NCI-H2227 treated with DMSO at 0.1 percent for 48 hours (cell line): ENCODE results near the gene LCLAT1.
A peak's percentile ranks its signal among the peaks of the same experiment; 100 is the strongest.

ENCODE experiments used
- DNase-seq: peaks from one replicate; lab custom pipeline; 2025; lab: John Stamatoyannopoulos, UW

The LCLAT1 gene

DNA sequence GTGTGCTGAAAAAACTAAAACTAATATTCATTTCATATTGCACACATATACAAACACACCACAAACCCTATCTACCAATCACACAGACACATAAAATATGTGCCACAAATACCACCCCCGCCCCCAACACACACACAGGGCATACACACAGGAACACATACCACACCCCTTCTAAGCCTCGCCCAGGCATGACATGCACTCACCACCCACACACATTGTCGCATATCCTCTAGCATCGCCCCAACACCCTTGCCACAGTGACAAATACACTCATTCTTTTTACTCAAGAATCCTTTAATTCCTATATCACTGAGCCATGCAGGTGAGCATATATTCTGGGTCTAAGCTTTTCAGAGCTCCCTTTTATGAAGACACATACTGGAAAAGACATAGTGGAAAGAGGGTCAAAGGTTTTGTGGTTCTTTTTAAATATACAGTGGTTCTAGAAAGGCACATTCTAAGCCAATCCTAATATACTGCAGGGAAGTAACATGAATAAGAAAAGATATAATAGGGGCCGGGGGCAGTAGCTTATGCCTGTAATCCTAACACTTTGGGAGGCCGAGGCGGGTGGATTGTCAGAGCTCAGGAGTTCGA, 24.5 kb upstream of the LCLAT1 start:
- DNase-seq: no peak

DNA sequence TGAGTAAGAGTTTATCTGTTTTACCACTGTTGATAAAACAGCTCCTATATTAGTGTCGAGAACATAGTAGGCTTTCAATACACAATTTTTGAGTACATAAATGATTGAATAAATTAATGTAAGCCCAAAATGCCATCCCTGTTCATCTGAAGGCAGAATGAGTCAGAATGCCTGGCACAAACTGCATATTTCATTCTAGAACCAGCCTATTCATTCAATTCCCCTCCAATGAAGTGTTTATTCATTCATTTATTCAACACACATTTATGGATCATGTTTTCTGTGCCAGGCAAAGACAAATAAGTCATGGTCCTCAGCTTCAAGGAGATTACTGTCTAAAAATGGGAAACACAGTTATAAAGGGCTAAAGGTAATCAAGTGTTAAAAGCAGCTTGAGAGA, 22.8 kb upstream of the LCLAT1 start:
- no peak for DNase-seq

DNA sequence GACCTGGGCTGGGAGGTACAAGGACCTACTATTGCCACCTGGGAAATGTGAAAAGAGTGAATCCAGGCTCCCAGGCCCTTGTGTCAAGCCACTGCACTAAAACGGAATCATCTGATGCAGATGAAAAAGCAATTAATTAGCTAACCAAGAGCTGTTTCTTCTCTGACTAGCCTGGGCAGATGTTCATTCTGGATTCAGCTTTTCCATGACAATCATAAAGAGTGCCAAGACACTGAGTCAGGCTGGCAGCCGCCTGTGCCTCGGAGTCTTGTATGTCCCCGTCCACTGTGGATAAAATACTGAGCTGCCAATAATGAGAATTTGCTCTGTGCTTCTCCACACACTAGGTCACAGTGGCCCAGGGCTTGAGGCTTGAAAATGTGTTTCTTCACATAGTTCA, 21.7 kb upstream of the LCLAT1 start:
- no peak for DNase-seq

DNA sequence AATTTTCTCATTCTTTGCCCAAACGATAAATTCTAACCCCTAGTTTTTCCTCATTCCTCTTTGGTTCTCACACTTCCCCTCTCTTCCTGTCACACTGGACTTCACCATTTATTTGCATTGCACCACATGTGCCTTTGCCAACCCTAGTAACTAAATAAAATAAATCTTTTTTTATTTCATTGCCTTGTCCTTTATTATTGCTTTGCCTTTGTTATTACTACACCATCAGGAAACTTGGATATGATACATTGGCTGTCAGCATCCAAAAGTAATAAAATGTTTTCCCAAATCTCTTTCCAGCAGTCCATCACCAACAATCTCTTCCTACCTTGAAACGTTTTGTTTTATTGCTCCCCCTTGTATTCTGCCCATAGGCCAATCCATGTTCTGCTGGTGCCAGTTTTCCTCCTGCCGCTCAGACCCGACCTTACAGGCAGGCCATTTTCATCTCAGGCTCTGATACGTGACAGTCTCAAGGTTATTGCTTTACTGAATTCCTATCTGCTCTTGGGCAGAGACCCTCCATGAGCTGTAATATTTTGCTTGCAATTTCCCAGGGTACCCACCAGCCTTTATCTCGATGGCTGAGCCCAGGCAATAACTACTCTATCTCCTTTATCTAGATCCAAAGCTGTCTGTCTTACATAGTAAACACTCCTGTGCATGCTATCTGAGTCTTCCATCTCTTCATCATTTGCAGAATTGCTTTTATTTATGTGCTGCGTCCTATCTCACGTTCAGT, 19.3 kb upstream of the LCLAT1 start:
- DNase-seq: no peak

DNA sequence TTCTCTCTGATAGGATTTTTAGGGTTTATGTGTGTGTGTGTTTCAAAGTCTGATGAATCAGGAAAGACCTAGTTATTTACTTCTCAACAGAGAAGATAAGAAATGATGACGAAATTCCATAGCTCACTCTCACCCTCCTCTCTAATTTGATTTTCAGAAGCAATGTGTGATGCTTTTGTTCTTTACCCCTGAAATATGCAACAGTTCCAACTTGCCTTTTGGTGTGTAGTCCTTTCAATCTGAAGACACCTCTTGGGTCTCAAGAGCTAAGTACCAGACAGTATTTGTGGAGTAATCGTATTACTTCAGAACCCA, 18.7 kb upstream of the LCLAT1 start:
- DNase-seq: no peak

DNA sequence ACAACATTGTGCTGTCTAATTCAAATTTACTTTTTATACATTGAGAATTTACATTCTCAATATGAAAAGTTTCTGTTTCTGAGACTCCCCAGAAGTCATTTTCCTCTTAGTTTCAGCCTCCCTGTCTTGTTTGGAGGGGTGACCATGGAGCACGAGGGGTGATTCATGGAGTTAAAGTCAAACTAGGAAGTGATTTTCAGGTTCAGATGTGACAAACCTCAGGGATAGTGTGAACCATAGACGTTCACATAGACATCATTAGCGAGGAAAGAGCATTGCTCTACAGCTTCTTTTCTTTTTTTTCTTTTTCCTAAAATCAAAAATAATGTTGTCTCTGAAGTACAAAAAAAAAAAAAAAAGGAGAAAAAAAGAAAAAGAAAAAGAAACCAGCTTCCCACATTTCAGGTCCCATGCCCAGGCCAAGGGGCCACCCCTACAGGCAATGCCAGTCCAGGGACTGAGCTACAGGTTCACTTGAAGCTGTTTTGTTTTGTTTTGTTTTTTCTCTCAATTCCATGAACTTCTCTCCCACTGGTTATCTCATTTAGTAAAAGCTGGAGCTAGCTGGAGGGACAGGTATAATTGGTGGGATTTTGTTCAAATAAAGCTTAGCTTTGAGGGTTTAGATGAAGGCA, 18.1 kb upstream of the LCLAT1 start:
- no peak for DNase-seq

DNA sequence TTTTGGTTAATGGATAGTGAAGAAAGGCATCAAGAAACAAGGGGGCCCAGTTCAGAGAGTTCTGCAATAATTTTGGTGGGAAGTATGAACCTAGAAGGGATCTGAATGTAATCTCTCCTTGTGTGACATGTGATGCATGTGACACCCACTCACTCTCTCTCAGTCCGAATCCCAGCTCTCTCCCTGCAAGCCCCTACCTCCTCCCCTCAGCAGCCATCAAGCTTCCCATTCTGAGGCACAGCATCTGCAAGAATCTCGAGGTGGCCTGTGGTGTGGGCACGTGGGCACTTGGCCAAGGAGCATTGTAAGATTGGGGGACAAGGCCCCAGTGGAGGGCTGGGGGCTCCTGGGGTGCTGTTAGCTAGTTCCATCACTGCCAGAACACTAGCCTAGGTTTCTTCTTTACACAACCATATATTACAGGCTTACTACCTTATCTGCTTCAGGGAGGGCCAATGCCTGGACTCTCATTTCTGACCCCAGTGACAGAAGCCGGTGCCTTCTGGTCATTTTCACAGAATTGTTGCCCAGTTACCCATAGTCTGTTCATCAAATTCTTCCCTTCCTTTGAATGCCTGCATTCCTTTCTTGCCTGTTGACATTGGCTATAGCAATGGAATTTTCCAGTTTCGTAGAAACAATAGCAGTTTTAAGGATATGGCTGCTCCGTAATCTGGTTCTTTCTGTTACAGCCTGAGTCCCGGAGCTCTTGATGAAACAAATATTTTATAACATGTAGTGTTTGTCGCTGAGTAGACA, 13.3 kb upstream of the LCLAT1 start:
- no peak for DNase-seq

DNA sequence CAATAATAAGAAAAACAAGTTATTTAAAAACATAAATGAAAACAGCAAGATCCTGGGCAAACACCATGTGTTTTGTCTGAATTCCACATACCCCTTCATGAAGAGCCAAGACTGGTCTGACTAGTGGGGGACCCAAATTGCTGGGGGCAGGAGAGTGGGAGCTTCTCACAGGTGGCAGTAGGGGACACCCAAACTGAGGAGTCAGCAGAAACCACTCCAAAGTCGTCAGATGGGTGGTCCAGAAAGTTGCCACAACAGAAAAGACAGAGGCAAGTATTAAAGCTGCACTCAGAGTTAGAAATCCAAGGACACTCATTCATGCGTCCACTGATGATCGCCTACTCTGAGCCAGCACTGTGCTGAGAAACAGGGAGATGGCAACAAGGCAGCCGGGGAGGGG, 12.3 kb upstream of the LCLAT1 start:
- DNase-seq: no peak

DNA sequence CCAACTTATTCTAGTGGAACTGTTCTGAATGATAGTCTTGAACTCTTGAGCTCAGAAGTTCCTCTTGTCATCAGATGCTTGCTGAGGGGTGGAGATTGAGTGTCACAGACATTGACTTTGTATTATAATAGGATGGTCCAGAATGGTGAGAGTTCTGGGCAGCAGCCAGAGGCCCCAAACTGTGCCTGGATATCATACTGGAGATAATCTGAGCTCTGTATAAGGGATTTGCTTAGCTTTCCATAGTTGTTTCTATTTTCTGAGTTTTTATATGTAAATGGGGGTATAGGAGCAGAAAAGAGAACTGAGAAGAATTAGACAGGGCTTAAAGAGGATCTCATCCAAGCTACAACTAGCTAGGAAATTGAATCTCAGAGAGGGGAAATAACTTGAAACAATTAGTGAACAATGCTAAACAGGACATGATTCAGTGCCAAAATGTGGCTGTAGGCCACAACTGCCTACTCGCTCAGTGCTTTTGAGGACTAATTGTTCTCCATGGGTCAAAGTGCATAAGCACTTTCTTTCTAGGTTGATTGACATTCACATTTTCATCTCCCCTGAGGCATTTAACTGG, 10.1 kb upstream of the LCLAT1 start:
- no peak for DNase-seq

DNA sequence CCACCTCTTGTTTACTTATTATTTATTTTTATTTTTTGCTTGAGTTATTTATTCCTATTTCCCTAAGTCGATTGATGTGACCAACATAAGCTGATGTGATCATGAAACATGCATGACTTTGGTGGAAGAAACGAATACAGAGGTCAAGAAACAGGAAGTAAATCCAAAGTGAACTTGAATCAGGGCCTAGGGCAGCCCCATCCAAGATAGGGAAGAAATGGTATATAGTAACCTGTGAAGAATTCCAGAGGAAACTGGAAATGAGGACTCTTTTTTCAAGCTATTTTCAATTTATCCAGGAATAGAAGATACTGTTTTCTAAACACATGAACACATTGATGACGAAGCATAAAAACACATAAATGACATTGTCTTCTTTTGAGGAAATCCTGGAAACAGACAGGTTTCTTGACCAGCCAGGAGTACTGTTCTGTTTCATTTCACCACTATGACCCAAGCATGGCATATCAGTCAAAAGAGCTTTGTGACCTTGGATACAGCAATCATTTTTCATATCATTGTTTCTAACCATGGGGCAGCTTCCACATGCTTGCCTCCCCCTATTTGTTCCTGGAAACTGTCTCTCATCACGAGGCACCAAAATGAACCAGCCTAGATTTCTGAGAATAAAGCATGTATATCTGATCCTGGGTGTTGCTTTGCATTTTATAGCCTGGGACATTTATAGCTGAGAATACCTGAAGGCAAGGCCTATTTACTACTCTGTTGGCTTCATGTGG, 9.1 kb upstream of the LCLAT1 start:
- DNase-seq: no peak

DNA sequence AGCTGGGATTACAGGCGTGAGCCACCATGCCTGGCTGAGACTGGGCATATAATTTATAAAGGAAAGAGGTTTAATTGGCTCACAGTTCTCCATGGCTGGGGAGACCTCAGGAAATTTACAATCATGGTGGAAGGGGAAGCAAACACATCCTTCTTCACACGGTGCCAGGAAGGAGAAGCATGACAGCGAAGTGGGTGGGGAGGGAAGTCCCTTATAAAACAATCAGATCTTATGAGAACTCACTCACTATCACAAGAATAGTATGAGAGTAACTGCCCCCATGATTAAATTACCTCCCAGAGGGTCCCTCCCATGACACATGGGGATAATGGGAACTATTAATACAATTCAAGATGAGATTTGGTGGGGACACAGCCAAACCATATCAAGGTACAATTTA, 7.8 kb upstream of the LCLAT1 start:
- no peak for DNase-seq

DNA sequence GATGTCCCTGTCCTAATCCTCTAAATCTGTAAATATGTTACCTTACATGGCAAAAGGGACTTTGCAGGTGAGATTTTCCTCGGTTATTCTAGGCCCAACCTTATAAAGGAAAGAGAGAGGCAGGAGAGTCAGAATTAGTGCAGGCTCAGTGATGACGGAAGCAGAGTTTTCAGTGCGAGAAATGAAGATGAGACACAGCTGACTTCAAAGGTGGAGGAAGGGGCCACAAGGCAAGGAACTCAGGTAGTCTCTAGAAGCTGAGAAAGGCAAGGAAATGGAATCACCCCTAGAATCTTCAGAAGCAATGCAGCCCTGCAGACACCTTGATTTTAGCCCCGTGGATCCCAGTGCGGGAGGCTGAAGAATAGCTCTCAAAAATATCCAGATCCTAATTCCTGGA, 7.2 kb upstream of the LCLAT1 start:
- no peak for DNase-seq

DNA sequence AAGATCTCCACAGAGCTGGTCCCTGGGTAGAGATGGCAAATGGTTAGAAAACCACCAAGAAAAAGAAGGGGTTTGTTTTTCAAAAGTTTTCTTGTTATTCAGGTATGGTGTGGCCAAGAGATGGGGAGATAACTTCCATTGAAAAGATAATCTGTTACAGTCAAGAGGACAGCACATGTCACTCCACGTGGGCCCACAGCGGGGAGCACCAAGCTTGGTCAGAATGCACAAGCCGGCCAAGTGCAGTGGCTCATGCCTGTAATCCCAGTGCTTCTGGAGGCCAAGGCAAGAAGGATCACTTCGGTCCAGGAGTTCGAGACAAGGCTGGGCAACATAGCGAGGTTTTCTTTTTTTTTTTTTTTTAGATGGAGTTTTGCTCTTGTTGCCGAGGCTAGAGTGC, 6.0 kb upstream of the LCLAT1 start:
- no peak for DNase-seq

DNA sequence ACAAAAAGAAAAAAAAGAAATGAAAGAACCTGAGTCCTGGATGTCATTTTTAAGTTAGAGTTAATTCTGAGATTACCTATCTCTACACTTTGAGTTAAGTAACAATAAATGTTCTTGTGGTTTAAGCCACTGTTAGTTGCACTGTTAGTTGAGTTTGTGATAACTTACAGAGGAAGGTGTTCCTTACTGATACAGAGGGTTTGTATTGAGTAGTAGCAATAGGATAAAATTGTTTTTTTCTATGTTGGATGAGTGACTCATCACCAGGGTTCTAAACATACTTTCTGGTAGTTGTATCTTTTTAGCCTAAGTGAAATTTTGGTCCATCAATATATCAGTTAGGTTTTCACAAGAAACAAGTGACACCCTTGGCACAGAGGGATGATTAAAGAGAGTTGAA, 4.0 kb upstream of the LCLAT1 start:
- DNase-seq: no peak

DNA sequence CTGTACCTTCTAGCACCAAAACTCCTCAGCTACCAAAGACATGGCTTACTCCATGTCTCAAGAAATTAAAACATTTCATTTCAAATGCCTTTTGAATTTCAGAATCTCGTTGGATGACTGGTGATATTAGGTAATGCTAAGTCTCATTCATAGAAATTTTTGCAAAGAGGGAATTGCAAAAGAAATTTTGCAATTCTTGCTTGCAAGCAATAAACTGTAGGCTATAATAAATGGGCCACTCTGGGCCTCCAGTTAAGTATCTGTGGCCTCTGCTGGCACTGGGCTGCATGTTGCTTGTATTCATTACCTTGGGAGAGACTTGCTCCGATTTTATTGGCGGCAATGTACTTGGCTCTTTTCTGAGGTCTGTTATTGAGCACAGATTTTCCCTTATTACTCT, 2.8 kb upstream of the LCLAT1 start:
- DNase-seq: no peak

DNA sequence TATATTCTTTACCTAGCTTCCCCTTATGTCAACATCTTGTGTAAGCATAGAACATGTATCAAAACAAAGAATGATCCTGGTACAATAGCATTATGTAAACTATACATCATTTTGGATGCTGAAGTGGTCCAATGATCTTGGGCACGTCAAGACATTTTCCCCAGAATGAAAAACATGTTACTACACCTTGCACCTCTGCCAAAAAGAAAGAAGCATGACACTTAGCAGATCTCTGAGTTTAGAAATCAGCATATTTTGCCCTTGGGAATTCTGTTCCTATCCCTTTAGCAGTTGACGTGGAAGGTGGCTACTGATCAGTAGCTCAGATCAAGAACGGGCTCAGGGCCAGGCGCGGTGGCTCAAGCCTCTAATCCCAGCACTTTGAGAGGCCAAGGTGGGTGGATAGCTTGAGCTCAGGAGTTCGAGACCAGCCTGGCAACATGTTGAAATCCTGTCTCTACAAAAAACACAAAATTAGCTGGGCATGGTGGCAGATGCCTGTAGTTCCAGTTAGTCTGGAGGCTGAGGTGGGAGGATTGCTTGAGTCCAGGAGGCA, 1.7 kb upstream of the LCLAT1 start:
- DNase-seq: no peak

DNA sequence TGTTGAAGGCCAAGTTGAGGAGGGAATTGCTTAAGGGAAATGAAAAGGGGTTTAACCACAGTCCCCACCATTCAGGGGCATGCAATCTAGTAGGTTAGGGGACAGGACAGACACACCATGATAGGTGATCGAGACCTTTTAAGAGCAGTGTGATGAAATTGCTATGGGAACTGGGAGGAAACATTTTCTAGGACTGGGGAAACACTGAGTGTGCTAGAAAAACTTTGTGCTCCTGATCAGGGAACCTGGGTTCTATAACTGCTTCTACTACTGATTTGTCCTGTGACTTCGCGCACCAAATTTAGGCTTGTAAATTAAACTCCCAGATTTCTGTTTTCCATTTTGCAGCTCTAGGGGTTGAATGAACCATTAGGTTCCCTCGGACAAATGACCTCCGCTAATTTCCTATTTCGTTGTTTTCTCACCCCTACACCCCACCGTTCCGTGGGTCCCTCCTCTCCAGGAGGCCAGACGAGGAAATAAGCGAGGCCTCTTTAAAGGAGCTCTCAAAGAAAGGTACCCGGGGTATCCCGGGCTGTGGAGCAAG, 371 bp upstream of the LCLAT1 start:
- peak; percentile 61 for DNase-seq

DNA sequence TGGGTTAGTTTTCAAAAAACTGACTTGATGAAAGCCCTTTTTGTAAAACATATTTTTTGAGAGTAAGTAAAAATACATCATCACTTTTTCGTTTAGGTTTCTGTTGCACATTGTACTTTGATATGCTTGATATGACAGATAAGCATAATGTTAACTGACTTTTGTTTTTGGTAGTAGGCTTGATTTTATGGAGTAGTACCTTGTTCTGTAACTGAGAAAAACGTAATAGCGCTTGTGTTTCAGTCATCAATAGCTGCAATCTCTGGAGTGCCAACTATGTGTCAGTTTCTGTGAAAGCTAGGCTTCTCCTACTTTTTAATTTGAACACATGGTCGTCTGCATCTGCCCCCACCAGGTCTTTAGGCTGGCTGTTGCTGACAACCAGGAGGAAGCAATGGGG, 1.3 kb downstream of the LCLAT1 start:
- DNase-seq: no peak

DNA sequence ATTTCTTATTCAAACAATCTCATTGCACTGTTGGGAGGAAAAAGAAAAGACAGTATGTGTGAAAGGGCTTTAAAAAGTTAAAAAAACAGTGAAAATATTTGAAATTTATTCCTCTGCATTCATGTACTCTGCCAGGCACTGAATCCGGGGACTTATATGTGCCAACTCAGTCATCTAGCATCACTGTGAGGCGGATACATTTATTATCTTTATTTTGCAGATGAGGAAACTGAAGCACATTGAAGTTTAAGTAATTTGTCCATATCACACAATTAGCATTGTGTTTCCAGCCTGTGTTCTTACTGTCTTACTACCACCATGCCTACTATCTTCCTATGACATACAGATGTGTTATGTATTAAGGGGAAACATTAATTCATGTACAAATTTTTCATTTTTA, 1.8 kb downstream of the LCLAT1 start:
- DNase-seq: no peak

DNA sequence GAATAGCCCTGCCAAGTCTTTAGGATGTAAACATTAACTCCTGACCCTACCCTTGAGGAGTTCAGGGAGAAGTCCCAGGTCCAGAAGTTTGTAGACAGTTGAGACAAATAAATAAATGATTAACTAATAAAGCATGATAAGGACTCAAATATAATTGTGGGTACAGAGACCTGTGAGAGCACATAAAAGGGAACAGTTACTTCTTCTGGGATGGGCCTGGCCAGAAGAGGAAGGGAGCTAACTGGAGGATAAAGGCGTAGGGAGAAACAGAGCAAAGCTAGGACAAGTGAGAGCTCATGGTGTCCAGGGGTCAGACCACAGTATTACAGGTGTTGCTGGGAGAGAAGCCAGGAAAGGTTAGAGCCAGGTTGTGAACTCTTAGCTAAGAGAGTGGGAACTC, 3.0 kb downstream of the LCLAT1 start:
- no peak for DNase-seq

DNA sequence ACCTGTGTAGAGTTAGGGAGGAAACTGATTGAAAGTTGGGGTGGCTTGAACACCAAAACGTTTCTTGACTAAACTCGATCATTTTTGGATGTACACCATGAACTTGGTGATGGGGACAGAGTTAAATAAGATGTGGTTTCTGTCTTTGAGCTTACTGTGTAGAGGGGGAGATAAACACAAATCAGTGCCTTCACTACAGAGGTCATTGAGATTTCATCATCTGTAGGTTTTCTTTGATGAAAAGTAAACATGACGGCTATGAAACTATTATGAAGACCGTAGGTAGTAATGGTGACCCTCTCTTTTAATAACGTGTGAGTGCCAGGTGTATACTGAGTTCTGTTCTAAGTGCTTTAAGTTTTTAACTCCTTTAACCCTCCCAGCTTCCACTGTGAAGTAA, 6.5 kb downstream of the LCLAT1 start:
- peak; percentile 10 for DNase-seq
